NT2/D1 (cell line): ENCODE data around the gene TK1.
"Not testable (repeated sequence)": the region's sequence is repeated elsewhere in the genome, so short reads cannot be mapped to it uniquely, and the experiment has no call there.

Experiments used
- YY1 ChIP-seq: IDR thresholded peaks from 2 replicates; pipeline ENCODE4 v1.6.1; 2011; ENCODE audit not compliant: insufficient read length, insufficient read depth
- ZNF274 ChIP-seq: IDR thresholded peaks from 2 replicates; pipeline ENCODE4 v1.6.1; 2011; ENCODE audit warnings: mild to moderate bottlenecking, low read depth, low read length

GRCh38 chr17:78139861-78140168 is 47.0 kb downstream of the TK1 start:
- not testable (repeated sequence) for TF ChIP-seq ZNF274, YY1
